SK-N-SH treated with all-trans-retinoic acid at 6 μM for 48 hours (cell line): ENCODE measurements around the gene XPNPEP2.

ENCODE experiments used
- ARNTL ChIP-seq: fragments of 450-650 bp; formaldehyde crosslinking; IDR thresholded peaks from 2 replicates; pipeline ENCODE4 v1.5.0; 2020; ENCODE audit warnings: low read depth, mild to moderate bottlenecking, moderate library complexity, borderline replicate concordance
- CREB5 ChIP-seq: fragments of 250-450 bp; sonication (Bioruptor Pico); IDR thresholded peaks from 2 replicates; pipeline ENCODE4 v1.5.1; 2020; ENCODE audit warnings: low read depth, mild to moderate bottlenecking, moderate library complexity
- CSDC2 ChIP-seq: fragments of 250-450 bp; sonication (Bioruptor Pico); IDR thresholded peaks from 2 replicates; pipeline ENCODE4 v1.5.0; 2020; ENCODE audit warnings: mild to moderate bottlenecking, moderate library complexity
- ISL1 ChIP-seq: fragments of 250-450 bp; sonication (Bioruptor Pico); IDR thresholded peaks from 2 replicates; pipeline ENCODE4 v2.1.2; 2022; ENCODE audit warnings: mild to moderate bottlenecking, moderate library complexity
- SNAI2 ChIP-seq: fragments of 250-450 bp; sonication (Bioruptor Pico); IDR thresholded peaks from 2 replicates; pipeline ENCODE4 v1.5.0; 2020; ENCODE audit warnings: mild to moderate bottlenecking, moderate library complexity
- ZFP3 ChIP-seq: fragments of 250-450 bp; sonication (Bioruptor Pico); IDR thresholded peaks from 2 replicates; pipeline ENCODE4 v1.5.0; 2020; ENCODE audit warnings: mild to moderate bottlenecking, moderate library complexity
- ZFP30 ChIP-seq: fragments of 450-650 bp; formaldehyde crosslinking; IDR thresholded peaks from 2 replicates; pipeline ENCODE4 v1.5.0; 2022; ENCODE audit warnings: mild to moderate bottlenecking, moderate library complexity
- ZNF565 ChIP-seq: fragments of 450-650 bp; formaldehyde crosslinking; conservative IDR thresholded peaks from 2 replicates; pipeline ENCODE4 v1.5.0; 2020; ENCODE audit warnings: low read depth, mild to moderate bottlenecking, moderate library complexity
- TF ChIP-seq, protein P1 (sequence below): fragments of 250-450 bp; sonication (Bioruptor Pico); IDR thresholded peaks from 2 replicates; pipeline ENCODE4 v1.8.0; 2021; ENCODE audit warnings: low read depth, mild to moderate bottlenecking, moderate library complexity, borderline replicate concordance

GRCh38 chrX:129783291-129783713 is 44.5 kb downstream of the XPNPEP2 start:
- TF ChIP-seq, protein P1, sequence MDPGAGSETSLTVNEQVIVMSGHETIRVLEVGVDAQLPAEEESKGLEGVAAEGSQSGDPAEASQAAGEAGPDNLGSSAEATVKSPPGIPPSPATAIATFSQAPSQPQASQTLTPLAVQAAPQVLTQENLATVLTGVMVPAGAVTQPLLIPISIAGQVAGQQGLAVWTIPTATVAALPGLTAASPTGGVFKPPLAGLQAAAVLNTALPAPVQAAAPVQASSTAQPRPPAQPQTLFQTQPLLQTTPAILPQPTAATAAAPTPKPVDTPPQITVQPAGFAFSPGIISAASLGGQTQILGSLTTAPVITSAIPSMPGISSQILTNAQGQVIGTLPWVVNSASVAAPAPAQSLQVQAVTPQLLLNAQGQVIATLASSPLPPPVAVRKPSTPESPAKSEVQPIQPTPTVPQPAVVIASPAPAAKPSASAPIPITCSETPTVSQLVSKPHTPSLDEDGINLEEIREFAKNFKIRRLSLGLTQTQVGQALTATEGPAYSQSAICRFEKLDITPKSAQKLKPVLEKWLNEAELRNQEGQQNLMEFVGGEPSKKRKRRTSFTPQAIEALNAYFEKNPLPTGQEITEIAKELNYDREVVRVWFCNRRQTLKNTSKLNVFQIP (CRISPR knock-in tag): no peak
- TF ChIP-seq CREB5 (no peak), CSDC2 (CRISPR knock-in tag) (no peak), ZNF565 (CRISPR knock-in tag) (no peak), SNAI2 (no peak), ZFP30 (no peak), ZFP3 (CRISPR knock-in tag) (no peak), ISL1 (CRISPR knock-in tag) (no peak), ARNTL (CRISPR knock-in tag) (no peak)
